ENCODE measurements around the gene TMEM72.

TMEM72 gene

GRCh38 chr10:44967616-44968015, 56.5 kb downstream of the TMEM72 start:
- Mint-ChIP-seq H3K4me3 (no peak overlapping the region), H3K4me1 (ENCODE audit: low read depth) (peaks cover 63% of the 10 kb centered on the region), H3K27ac (peak overlapping the region; percentile 69), H3K36me3 (ENCODE audit: low read depth) (no peaks in the 10 kb centered on the region), H3K27me3 (no peaks in the 10 kb centered on the region), H3K9me3 (no peaks in the 10 kb centered on the region)

GRCh38 chr10:44968091-44968490, 57.0 kb downstream of the TMEM72 start:
- Mint-ChIP-seq H3K36me3 (ENCODE audit: low read depth) (no peaks in the 10 kb centered on the region), H3K27me3 (no peaks in the 10 kb centered on the region), H3K9me3 (no peaks in the 10 kb centered on the region), H3K27ac (peak overlapping the region; percentile 69), H3K4me1 (ENCODE audit: low read depth) (peaks cover 60% of the 10 kb centered on the region), H3K4me3 (no peak overlapping the region)

- Mint-ChIP-seq H3K27ac (peak overlapping the region; percentile 69), H3K9me3 (no peaks in the 10 kb centered on the region), H3K36me3 (ENCODE audit: low read depth) (no peaks in the 10 kb centered on the region), H3K4me1 (ENCODE audit: low read depth) (peaks cover 65% of the 10 kb centered on the region), H3K4me3 (peak overlapping the region; percentile 11), H3K27me3 (no peaks in the 10 kb centered on the region)
Observed at GRCh38 chr10:44968500-44969400, 57.6 kb downstream of the TMEM72 start.

- H3K27ac Mint-ChIP-seq, result no peak overlapping the region
- no peaks in the 10 kb centered on the region for H3K27me3 Mint-ChIP-seq
- no peaks in the 10 kb centered on the region for H3K36me3 Mint-ChIP-seq (ENCODE audit: low read depth)
- no peak overlapping the region for H3K4me3 Mint-ChIP-seq
- H3K4me1 Mint-ChIP-seq (ENCODE audit: low read depth), result peaks cover 65% of the 10 kb centered on the region
- no peaks in the 10 kb centered on the region for H3K9me3 Mint-ChIP-seq
Observed at GRCh38 chr10:44969854-44970253, 58.7 kb downstream of the TMEM72 start.

GRCh38 chr10:44970812-44971395, 59.8 kb downstream of the TMEM72 start:
- Mint-ChIP-seq H3K36me3 (ENCODE audit: low read depth) (no peaks in the 10 kb centered on the region), H3K9me3 (no peaks in the 10 kb centered on the region), H3K27ac (no peak overlapping the region), H3K4me1 (ENCODE audit: low read depth) (peaks cover 57% of the 10 kb centered on the region), H3K27me3 (no peaks in the 10 kb centered on the region), H3K4me3 (no peak overlapping the region)

GRCh38 chr10:44971434-44971833, 60.3 kb downstream of the TMEM72 start:
- Mint-ChIP-seq H3K36me3 (ENCODE audit: low read depth) (no peaks in the 10 kb centered on the region), H3K27ac (no peak overlapping the region), H3K27me3 (no peaks in the 10 kb centered on the region), H3K9me3 (no peaks in the 10 kb centered on the region), H3K4me1 (ENCODE audit: low read depth) (peaks cover 57% of the 10 kb centered on the region), H3K4me3 (no peak overlapping the region)

- H3K27ac Mint-ChIP-seq, result no peak overlapping the region
- peaks cover 50% of the 10 kb centered on the region for H3K4me1 Mint-ChIP-seq (ENCODE audit: low read depth)
- no peaks in the 10 kb centered on the region for H3K27me3 Mint-ChIP-seq
- H3K4me3 Mint-ChIP-seq, result no peak overlapping the region
- H3K9me3 Mint-ChIP-seq, result no peaks in the 10 kb centered on the region
- no peaks in the 10 kb centered on the region for H3K36me3 Mint-ChIP-seq (ENCODE audit: low read depth)
Observed at GRCh38 chr10:44971935-44972757, 61.0 kb downstream of the TMEM72 start.

- Mint-ChIP-seq H3K4me1 (ENCODE audit: low read depth) (peaks cover 43% of the 10 kb centered on the region), H3K27me3 (no peaks in the 10 kb centered on the region), H3K4me3 (no peak overlapping the region), H3K9me3 (no peaks in the 10 kb centered on the region), H3K36me3 (ENCODE audit: low read depth) (no peaks in the 10 kb centered on the region), H3K27ac (peak overlapping the region; percentile 53)
Observed at GRCh38 chr10:44972874-44973306, 61.8 kb downstream of the TMEM72 start.

GRCh38 chr10:44973323-44974081, 62.4 kb downstream of the TMEM72 start:
- Mint-ChIP-seq H3K9me3 (no peaks in the 10 kb centered on the region), H3K4me1 (ENCODE audit: low read depth) (peaks cover 37% of the 10 kb centered on the region), H3K36me3 (ENCODE audit: low read depth) (no peaks in the 10 kb centered on the region), H3K27ac (peak overlapping the region; percentile 53), H3K4me3 (peak overlapping the region; percentile 71), H3K27me3 (no peaks in the 10 kb centered on the region)

- Mint-ChIP-seq H3K27me3 (no peaks in the 10 kb centered on the region), H3K9me3 (no peaks in the 10 kb centered on the region), H3K36me3 (ENCODE audit: low read depth) (no peaks in the 10 kb centered on the region), H3K4me3 (peak overlapping the region; percentile 71), H3K27ac (no peak overlapping the region), H3K4me1 (ENCODE audit: low read depth) (peaks cover 30% of the 10 kb centered on the region)
Observed at GRCh38 chr10:44974082-44974627, 63.0 kb downstream of the TMEM72 start.

- H3K36me3 Mint-ChIP-seq (ENCODE audit: low read depth), result no peaks in the 10 kb centered on the region
- no peak overlapping the region for H3K27ac Mint-ChIP-seq
Observed at GRCh38 chr10:44974628-44975430, 63.7 kb downstream of the TMEM72 start.

GRCh38 chr10:44975431-44976331, 64.5 kb downstream of the TMEM72 start:
- no peak overlapping the region for H3K27ac Mint-ChIP-seq
- H3K4me1 Mint-ChIP-seq (ENCODE audit: low read depth), result peaks cover 26% of the 10 kb centered on the region
- peak overlapping the region; percentile 30 for H3K4me3 Mint-ChIP-seq

More at GRCh38 chr10:44974628-44975430, 63.7 kb downstream of the TMEM72 start:
- Mint-ChIP-seq H3K4me1 (ENCODE audit: low read depth) (peaks cover 26% of the 10 kb centered on the region), H3K9me3 (no peaks in the 10 kb centered on the region), H3K4me3 (peak overlapping the region; percentile 71), H3K27me3 (no peaks in the 10 kb centered on the region)

More at GRCh38 chr10:44975431-44976331, 64.5 kb downstream of the TMEM72 start:
- H3K27me3 Mint-ChIP-seq, result no peaks in the 10 kb centered on the region
- H3K36me3 Mint-ChIP-seq (ENCODE audit: low read depth), result no peaks in the 10 kb centered on the region
- H3K9me3 Mint-ChIP-seq, result no peaks in the 10 kb centered on the region

All from stimulated activated naive CD8-positive, alpha-beta T cell treated with anti-CD3 and anti-CD28 coated beads, Interleukin-15, Interleukin-2, amounts not matched to agents 100 ng/mL and 50 ng/mL, for 24 hours (primary cell).